OCI-LY3 (cell line): ENCODE results near the gene DISP2.

Source experiments
- H2AFZ ChIP-seq: fragments of 200-600, 300-600 bp; shearing (Covaris generic); 2 replicates; pipeline ENCODE4 v1.6.0; 2014; ENCODE audit warnings: antibody characterized with exemption, low read depth, low read length
- H3K27ac ChIP-seq: fragments of 200-600, 300-600 bp; sonication (generic); 2 replicates; pipeline ENCODE4 v1.5.1; 2014; ENCODE audit warnings: mild to moderate bottlenecking, low read length, moderate library complexity, mixed read lengths
- H3K27me3 ChIP-seq: fragments of 200-600, 300-600 bp; sonication (generic); 2 replicates; pipeline ENCODE4 v1.6.1; 2014; ENCODE audit warnings: low read depth, low read length, mixed read lengths
- H3K36me3 ChIP-seq: fragments of 200-600, 300-600 bp; sonication (generic); replicated peaks from 2 replicates; pipeline ENCODE3; 2014; ENCODE audit warnings: low read depth, low read length, mixed read lengths
- H3K4me1 ChIP-seq: fragments of 300-600, 200-600 bp; sonication (generic); 2 replicates; pipeline ENCODE4 v1.6.1; 2014; ENCODE audit warnings: low read length, mixed read lengths
- H3K4me2 ChIP-seq: fragments of 200-600, 300-600 bp; sonication (generic); 2 replicates; pipeline ENCODE4 v1.6.1; 2014; ENCODE audit warnings: low read length, mixed read lengths
- H3K4me3 ChIP-seq: fragments of 300-600, 200-600 bp; sonication (generic); 2 replicates; pipeline ENCODE4 v1.5.1; 2014; ENCODE audit warnings: antibody characterized with exemption, mild to moderate bottlenecking, low read length, moderate library complexity
- H3K79me2 ChIP-seq: fragments of 300-600, 200-600 bp; shearing (Covaris generic); 2 replicates; pipeline ENCODE4 v1.6.1; 2014; ENCODE audit warnings: mild to moderate bottlenecking, low read length, mixed read lengths
- H3K9ac ChIP-seq: fragments of 300-600, 200-600 bp; shearing (Covaris generic); 2 replicates; pipeline ENCODE4 v1.6.0; 2014; ENCODE audit warnings: mild to moderate bottlenecking, low read length, moderate library complexity
- H3K9me3 ChIP-seq: fragments of 200-600, 300-600 bp; shearing (Covaris generic); 2 replicates; pipeline ENCODE4 v1.6.1; 2014; ENCODE audit warnings: low read length, mixed read lengths; ENCODE audit not compliant: insufficient read depth
- H4K20me1 ChIP-seq: fragments of 200-600, 300-600 bp; sonication (generic); 2 replicates; pipeline ENCODE4 v1.6.1; 2016; ENCODE audit warnings: low read length, mixed read lengths; ENCODE audit not compliant: insufficient read depth
- EZH2phosphoT487 ChIP-seq: fragments of 200-600 bp; shearing (Covaris generic); IDR thresholded peaks from 2 replicates; pipeline ENCODE4 v1.6.1; 2018; ENCODE audit warnings: antibody characterized with exemption, mixed run types, low read depth
- TF ChIP-seq, protein P1 (sequence below): fragments of 200-600, 300-600 bp; sonication (generic); IDR thresholded peaks from 2 replicates; pipeline ENCODE4 v1.5.1; 2014; ENCODE audit warnings: antibody characterized with exemption, low read length, low read depth

DISP2 gene

DNA sequence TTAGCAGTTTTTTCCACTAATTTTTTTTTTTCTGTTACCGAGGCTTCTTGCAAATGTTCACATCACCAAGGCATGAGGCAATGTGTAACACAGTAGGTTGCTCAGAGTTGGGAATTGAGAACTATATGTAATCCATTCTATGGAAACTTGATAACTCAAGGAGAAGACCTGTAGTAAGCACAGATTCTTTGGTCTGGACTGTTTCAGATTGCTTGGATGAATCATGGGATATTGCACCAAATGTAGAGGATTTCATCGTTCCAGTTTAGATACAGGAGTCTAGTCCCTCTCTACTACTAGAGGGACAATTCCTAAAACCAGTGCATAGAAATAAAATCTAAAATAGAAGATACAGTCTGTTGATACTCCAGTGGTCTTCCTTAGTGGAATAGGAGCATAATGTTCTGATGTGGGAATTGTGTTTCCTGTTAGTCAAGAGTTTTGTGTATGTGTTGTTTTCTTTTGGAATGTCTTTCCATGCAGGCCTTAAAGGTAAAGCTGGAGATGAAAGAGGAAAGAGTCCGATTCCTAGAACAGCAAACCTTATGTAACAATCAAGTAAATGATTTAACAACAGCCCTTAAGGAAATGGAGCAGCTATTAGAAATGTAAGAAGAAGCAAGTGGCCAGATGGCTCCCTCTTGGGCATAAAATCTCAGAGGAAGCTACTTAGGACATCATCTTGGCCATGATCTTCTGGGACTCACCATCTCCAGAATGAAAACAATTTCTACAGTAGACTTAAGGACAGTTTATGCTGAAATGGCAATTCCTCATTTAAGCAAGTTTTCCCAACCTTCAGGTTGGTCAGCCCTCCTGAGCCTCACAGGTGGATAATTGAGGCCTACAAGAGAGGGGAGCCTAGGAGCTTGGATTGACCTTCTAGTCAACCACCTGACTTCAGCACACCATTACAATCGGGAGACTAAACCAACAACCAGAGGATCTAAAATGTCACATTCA lies 35.2 kb downstream of the DISP2 start:
- no peak overlapping the region for H3K4me2 ChIP-seq
- no peak for TF ChIP-seq EZH2phosphoT487
- TF ChIP-seq, protein P1, sequence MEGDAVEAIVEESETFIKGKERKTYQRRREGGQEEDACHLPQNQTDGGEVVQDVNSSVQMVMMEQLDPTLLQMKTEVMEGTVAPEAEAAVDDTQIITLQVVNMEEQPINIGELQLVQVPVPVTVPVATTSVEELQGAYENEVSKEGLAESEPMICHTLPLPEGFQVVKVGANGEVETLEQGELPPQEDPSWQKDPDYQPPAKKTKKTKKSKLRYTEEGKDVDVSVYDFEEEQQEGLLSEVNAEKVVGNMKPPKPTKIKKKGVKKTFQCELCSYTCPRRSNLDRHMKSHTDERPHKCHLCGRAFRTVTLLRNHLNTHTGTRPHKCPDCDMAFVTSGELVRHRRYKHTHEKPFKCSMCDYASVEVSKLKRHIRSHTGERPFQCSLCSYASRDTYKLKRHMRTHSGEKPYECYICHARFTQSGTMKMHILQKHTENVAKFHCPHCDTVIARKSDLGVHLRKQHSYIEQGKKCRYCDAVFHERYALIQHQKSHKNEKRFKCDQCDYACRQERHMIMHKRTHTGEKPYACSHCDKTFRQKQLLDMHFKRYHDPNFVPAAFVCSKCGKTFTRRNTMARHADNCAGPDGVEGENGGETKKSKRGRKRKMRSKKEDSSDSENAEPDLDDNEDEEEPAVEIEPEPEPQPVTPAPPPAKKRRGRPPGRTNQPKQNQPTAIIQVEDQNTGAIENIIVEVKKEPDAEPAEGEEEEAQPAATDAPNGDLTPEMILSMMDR = no peak

DNA sequence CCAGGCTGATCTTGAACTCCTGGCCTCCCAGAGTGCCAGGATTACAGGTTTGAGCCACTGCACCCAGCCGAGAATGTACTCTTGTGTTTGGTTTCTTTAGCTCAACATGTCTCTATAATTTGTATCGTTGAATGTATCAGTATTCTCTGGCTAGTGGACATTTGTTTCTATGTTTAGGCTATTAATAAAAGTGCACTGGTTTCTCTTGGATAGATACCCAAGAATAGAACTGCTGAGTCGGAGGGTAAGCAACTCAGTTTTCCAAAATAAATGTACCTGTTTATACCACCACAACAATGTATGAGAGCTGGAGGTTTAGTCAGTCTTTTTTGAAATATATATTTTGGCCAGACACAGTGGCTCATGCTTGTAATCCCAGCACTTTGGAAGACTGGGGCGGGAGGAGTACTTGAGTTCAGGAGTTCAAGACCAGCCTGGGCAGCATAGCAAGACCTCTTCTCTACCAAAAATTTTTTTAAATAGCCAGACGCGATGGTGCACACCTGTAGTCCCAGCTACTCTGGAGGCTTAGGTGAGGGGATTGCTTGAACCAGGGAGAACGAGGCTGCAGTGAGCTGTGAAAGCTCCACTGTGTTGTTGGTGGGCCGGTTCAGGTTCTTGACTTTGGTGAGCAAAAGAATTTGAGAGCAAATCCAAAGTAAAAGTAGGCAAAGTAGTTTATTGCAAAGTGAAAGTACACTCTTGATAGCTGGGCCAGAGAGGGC lies 39.8 kb downstream of the DISP2 start:
- Histone ChIP-seq H2AFZ (no peak overlapping the region), H3K9ac (peak overlapping the region; percentile 42), H3K4me1 (peaks cover 23% of the 10 kb centered on the region), H3K79me2 (no peaks in the 10 kb centered on the region), H3K4me2 (peak overlapping the region; percentile 71), H3K4me3 (peak overlapping the region; percentile 61), H3K36me3 (peaks cover 24% of the 10 kb centered on the region), H3K9me3 (no peaks in the 10 kb centered on the region), H3K27me3 (no peaks in the 10 kb centered on the region), H4K20me1 (no peaks in the 10 kb centered on the region), H3K27ac (peak overlapping the region; percentile 79)
- TF ChIP-seq, protein P1 = no peak
- no peak for TF ChIP-seq EZH2phosphoT487

More for the DNA sequence above, 35.2 kb downstream of the DISP2 start:
- H3K27ac ChIP-seq = no peak overlapping the region
- peaks cover 53% of the 10 kb centered on the region for H3K36me3 ChIP-seq
- no peak overlapping the region for H3K4me3 ChIP-seq
- H3K27me3 ChIP-seq = no peaks in the 10 kb centered on the region
- H3K9ac ChIP-seq = no peak overlapping the region
- no peaks in the 10 kb centered on the region for H3K9me3 ChIP-seq
- H2AFZ ChIP-seq = no peak overlapping the region
- peaks cover 10% of the 10 kb centered on the region for H3K4me1 ChIP-seq
- H3K79me2 ChIP-seq = no peaks in the 10 kb centered on the region
- no peaks in the 10 kb centered on the region for H4K20me1 ChIP-seq

DNA sequence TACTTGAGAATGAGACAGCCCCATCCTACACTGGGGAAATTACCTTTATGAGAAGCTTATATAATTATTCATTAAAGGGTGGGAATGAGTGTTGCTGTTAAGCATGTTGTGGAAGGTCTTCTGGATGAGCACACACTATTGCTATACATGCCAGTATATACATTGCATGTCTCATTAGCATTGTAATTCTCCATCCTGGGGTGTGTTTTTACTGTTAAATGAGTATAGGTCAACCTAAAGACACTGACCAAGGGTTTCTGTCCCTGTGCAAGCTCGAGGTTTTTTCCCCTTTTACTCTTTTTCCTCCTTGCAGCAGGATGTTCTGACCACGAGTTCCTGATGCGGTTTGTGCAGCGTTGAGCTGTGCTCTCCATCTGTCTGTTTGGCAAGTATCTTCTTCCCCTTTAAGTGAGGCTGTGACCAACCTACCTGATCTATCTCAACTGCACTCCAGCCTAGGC lies 40.4 kb downstream of the DISP2 start:
- peak overlapping the region; percentile 42; the same call in 1 of the 2 replicates for H3K9ac ChIP-seq
- TF ChIP-seq, protein P1 = no peak
- TF ChIP-seq EZH2phosphoT487 = no peak
- peak overlapping the region; percentile 79 for H3K27ac ChIP-seq
- H3K36me3 ChIP-seq = peaks cover 18% of the 10 kb centered on the region
- no peaks in the 10 kb centered on the region for H3K9me3 ChIP-seq
- H3K4me3 ChIP-seq = peak overlapping the region; percentile 61
- H2AFZ ChIP-seq = no peak overlapping the region
- no peaks in the 10 kb centered on the region for H3K79me2 ChIP-seq
- peak overlapping the region; percentile 71 for H3K4me2 ChIP-seq
- no peaks in the 10 kb centered on the region for H3K27me3 ChIP-seq
- H4K20me1 ChIP-seq = no peaks in the 10 kb centered on the region
- H3K4me1 ChIP-seq = peaks cover 23% of the 10 kb centered on the region

DNA sequence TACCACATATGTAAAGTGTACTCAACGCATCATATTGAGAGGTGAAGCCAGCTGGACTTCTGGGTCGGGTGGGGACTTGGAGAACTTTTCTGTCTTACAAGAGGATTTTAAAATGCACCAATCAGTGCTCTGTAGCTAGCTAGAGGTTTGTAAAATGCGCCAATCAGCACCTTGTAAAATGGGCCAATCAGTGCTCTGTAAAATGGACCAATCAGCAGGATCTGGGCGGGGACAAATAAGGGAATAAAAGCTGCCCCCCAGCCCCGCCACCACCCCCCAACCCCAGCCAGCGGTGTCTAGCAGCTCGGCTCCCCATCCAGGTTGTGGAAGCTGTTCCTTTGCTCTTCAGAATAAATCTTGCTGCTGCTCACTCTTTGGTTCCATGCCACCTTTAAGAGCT lies 41.4 kb downstream of the DISP2 start:
- Histone ChIP-seq H3K4me2 (peak overlapping the region; percentile 71; the same call in 1 of the 2 replicates), H3K4me1 (peaks cover 23% of the 10 kb centered on the region), H3K27ac (0 out of 2 replicates have a peak overlapping the region, but pooled peaks have one; percentile 79), H3K27me3 (no peaks in the 10 kb centered on the region), H2AFZ (no peak overlapping the region), H3K9ac (no peak overlapping the region), H3K9me3 (no peaks in the 10 kb centered on the region), H3K36me3 (peaks cover 11% of the 10 kb centered on the region), H3K79me2 (no peaks in the 10 kb centered on the region), H4K20me1 (no peaks in the 10 kb centered on the region), H3K4me3 (no peak overlapping the region)
- TF ChIP-seq, protein P1 = no peak
- no peak for TF ChIP-seq EZH2phosphoT487
